Thymus (tissue), 11 donors: ENCODE data around the gene GATB. TPM values are rescaled to one million over a fixed set of nuclear protein-coding genes. Genes with fewer than 3 reads are reported as not detected.

Experiments used
- DNase-seq, 9 donors: peaks; one replicate each; pipeline ENCODE4 v3.0.0-alpha.2; 2013; ENCODE audit warnings: low spot score in 9 of 9, low read depth in 6 of 9, missing footprints in 1 of 9
- H3K27ac ChIP-seq, 2 donors: one replicate each; pipeline ENCODE4 v1.5.1; 2013; ENCODE audit warnings: control low read depth in 1 of 2, low read depth in 1 of 2, low read length in 1 of 2, mild to moderate bottlenecking in 1 of 2, moderate library complexity in 1 of 2
- H3K27me3 ChIP-seq, 2 donors: one replicate each; pipeline ENCODE4 v1.5.1; 2013; ENCODE audit warnings: low read length in 1 of 2; ENCODE audit not compliant: control insufficient read depth in 2 of 2, insufficient read depth in 1 of 2
- H3K36me3 ChIP-seq, 2 donors: one replicate each; pipeline ENCODE4 v1.5.1; 2013; ENCODE audit warnings: low read length in 1 of 2, mild to moderate bottlenecking in 1 of 2, moderate library complexity in 1 of 2; ENCODE audit not compliant: control insufficient read depth in 2 of 2, insufficient read depth in 2 of 2
- H3K4me1 ChIP-seq, 2 donors: one replicate each; pipeline ENCODE4 v1.5.1; 2013; ENCODE audit warnings: low read length in 2 of 2; ENCODE audit not compliant: control insufficient read depth in 2 of 2, insufficient read depth in 2 of 2
- H3K4me3 ChIP-seq, 2 donors: one replicate each; pipeline ENCODE4 v1.5.1; 2013; ENCODE audit warnings: low read length in 2 of 2, control low read depth in 1 of 2, mild to moderate bottlenecking in 1 of 2
- H3K9me3 ChIP-seq, 2 donors: one replicate each; pipeline ENCODE4 v1.5.1; 2013; ENCODE audit warnings: low read length in 1 of 2, mild to moderate bottlenecking in 1 of 2; ENCODE audit not compliant: control insufficient read depth in 2 of 2, insufficient read depth in 1 of 2
- WGBS: extraction: QIAGEN DNeasy Blood & Tissue Kit; methylation state at CpG from one replicate; pipeline ENCODE4 v1.1.7; 2013; 5-methylcytosine and 5-hydroxymethylcytosine counted together
- polyA plus RNA-seq: library from polyadenylated mRNA; stranded (reverse); fragments of 200-250 nt; gene quantifications from one replicate; pipeline ENCODE4 v1.2.3, GENCODE V29; 2013
- total RNA-seq: library from RNA; stranded (reverse); fragments of 120-200 nt; gene quantifications from one replicate; pipeline ENCODE4 v1.2.4, GENCODE V29; 2013
- donor health status: healthy.

Gene GATB
- total and polyA plus RNA-seq, 2 donors, result 14.5 to 17.6 TPM

DNA sequence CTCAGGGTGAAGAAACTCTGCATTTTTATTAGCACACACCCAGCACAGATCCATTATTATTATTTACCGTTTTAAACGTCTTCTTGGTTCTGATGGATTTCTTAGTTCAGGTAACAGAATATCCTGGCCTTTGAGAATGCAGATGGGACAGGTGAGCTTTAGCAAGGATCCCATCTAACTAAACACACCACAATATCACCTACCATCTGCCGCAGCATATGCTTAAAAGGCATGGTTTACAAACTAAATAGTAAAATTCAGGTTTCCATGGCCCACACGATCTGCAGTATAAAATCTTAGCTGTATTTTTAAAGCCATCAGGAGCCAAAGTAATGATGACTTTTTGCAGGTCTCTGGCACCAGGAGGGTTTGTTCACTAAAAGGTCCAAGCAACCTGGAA lies 31.7 kb upstream of the GATB start:
- no peak for DNase-seq
- Histone ChIP-seq H3K4me1 (no peaks in the 10 kb centered on the region), H3K27me3 (no peaks in the 10 kb centered on the region), H3K9me3 (no peaks in the 10 kb centered on the region), H3K27ac (no peak overlapping the region), H3K4me3 (no peak overlapping the region), H3K36me3 (no peaks in the 10 kb centered on the region)
- WGBS, result 96% methylated on average over 4 of the region's 4 CpGs

DNA sequence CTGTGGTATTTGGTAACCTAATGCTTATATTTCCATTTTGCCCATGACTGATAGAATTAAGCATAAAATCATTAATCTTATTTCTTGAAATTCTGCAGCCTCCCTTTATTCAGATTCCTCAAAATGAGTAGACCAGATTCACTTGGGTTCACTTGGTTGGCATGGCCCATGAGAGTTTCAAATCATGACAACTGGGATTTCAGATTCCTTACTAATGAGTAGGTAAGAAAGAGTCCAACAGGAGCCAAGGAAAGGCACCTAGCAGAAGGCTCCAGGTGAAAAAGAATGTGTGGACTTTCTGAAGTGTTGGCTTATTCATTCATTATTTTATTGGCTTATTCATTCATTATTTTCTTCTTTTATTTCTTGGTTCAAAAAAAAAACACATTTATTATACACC lies 27.2 kb upstream of the GATB start:
- Histone ChIP-seq H3K36me3 (no peaks in the 10 kb centered on the region), H3K27ac (no peak overlapping the region), H3K4me1 (peaks cover 4 to 7% of the 10 kb centered on the region in 2 donors), H3K4me3 (no peak overlapping the region), H3K9me3 (no peaks in the 10 kb centered on the region), H3K27me3 (no peaks in the 10 kb centered on the region)
- DNase-seq, result no peak

DNA sequence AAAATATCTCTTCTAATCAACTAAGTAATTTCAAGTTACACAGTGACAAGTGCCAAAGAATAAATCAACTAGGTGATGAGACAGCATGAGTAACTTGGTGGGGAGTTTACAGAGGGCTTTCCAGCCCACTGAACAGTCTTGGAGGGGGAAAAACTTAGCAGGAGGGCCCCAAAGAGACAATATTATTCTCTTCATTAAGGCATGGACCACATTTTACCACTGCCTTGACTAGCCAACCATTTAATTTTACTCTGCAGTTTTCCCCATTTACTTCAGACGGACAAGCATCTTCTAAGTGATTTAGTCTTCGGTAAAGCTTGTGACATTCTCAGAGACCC lies 25.3 kb upstream of the GATB start:
- Histone ChIP-seq H3K27ac (no peak overlapping the region), H3K4me3 (no peak overlapping the region), H3K9me3 (no peaks in the 10 kb centered on the region), H3K27me3 (no peaks in the 10 kb centered on the region), H3K4me1 (peaks cover 14% of the 10 kb centered on the region in 2 donors), H3K36me3 (no peaks in the 10 kb centered on the region)
- DNase-seq, result no peak
- WGBS, result 98% methylated on average over 2 of the region's 2 CpGs

DNA sequence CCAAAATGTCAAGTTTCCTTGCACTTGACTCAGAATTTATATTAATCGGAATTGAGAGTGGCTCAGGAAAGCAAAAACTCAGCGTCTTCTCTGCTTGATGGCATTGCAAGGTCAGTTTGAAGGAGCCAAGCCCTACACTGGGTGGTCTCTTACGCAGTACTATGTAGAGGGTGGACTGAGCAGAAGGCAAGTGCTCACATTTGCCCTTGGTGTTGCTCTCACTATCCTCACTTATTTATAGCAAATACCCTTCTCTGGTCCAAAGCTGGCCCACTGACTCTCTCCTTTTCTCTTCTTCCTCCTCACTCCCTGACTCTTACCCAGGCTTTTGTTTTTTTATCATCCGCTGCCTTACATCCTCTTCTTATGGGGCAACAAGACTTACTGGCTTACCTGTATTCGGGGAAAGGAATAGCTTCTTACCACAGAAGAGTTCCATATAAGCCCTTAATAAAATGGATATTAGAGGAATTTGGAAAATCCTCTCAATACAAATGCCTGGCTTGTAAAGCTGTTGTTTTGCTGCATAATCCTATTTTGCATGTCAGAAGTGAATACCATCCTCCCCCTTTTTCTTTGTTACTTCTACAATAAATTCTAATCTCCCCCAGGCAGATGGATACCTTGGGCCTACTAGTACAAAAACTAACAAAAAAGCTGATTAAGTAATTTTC lies 24.8 kb upstream of the GATB start:
- no peak for DNase-seq
- no peaks in the 10 kb centered on the region for H3K27me3 ChIP-seq
- H3K36me3 ChIP-seq, result no peaks in the 10 kb centered on the region
- WGBS, result 89% methylated on average over 5 of the region's 5 CpGs
- no peaks in the 10 kb centered on the region for H3K9me3 ChIP-seq
- no peak overlapping the region for H3K27ac ChIP-seq
- H3K4me1 ChIP-seq, result peaks cover 14% of the 10 kb centered on the region in 2 donors
- no peak overlapping the region for H3K4me3 ChIP-seq

DNA sequence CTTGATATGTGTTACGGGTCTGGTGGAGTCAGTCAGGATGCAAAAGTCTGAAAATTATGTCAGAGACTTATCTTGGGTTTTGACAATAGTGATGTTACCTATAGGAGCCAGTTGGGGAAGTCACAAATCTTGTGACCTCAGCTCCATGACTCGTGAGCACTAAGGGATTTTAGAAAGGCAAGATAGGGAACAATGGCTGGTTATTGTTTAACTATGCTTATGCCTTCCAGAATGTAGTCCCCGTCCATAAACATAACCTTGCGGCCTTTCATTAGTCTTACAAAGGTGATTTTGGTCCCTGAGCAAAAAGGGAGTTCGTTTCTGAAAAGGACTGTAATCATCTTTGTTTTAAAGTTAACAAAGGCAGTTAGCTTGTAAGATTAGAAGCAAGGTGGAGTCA lies 23.9 kb upstream of the GATB start:
- Histone ChIP-seq H3K27ac (no peak overlapping the region), H3K27me3 (no peaks in the 10 kb centered on the region), H3K4me1 (peaks cover 14% of the 10 kb centered on the region in 2 donors), H3K36me3 (no peaks in the 10 kb centered on the region), H3K9me3 (no peaks in the 10 kb centered on the region), H3K4me3 (no peak overlapping the region)
- no peak for DNase-seq
- 91% methylated on average over 5 of the region's 5 CpGs for WGBS

GRCh38 chr4:151783867-151784266 lies 23.1 kb upstream of the GATB start:
- no peak overlapping the region for H3K27ac ChIP-seq
- H3K4me1 ChIP-seq, result peaks cover 14% of the 10 kb centered on the region in 2 donors
- no peak for DNase-seq
- no peaks in the 10 kb centered on the region for H3K36me3 ChIP-seq
- H3K4me3 ChIP-seq, result no peak overlapping the region
- no peaks in the 10 kb centered on the region for H3K27me3 ChIP-seq
- H3K9me3 ChIP-seq, result no peaks in the 10 kb centered on the region

DNA sequence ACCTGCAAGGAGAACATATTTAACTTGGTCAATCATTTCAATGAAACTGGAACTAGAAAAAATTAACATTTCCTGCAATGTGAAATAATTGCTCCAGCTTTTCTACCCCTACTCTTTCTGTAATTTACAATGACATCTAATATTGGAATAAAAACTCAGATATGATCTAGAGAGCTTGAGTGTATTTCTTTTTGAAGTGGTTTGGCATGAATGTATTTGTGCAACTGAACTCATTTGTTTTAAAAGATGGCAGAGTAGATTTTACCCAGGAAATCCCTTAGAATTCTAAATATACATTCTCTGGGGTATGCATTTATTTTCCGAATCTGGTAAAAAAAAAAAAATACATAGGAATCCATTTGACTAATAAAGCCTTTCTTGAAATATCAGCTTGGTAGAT lies 21.5 kb upstream of the GATB start:
- Histone ChIP-seq H3K27ac (no peak overlapping the region), H3K9me3 (no peaks in the 10 kb centered on the region), H3K4me3 (no peak overlapping the region), H3K4me1 (peaks cover 14% of the 10 kb centered on the region in 2 donors), H3K36me3 (no peaks in the 10 kb centered on the region), H3K27me3 (no peaks in the 10 kb centered on the region)
- DNase-seq, result peak in 1 of 9 donors; percentile 44
- WGBS, result 18% methylated on average over 1 of the region's 1 CpG

- Histone ChIP-seq H3K36me3 (no peaks in the 10 kb centered on the region), H3K27ac (no peak overlapping the region), H3K27me3 (no peaks in the 10 kb centered on the region), H3K9me3 (no peaks in the 10 kb centered on the region), H3K4me3 (no peak overlapping the region), H3K4me1 (peaks cover 14% of the 10 kb centered on the region in 2 donors)
- 95% methylated on average over 5 of the region's 5 CpGs for WGBS
- no peak for DNase-seq
Observed at GRCh38 chr4:151781026-151781425, 20.2 kb upstream of the GATB start.

- Histone ChIP-seq H3K27ac (no peak overlapping the region), H3K9me3 (no peaks in the 10 kb centered on the region), H3K27me3 (no peaks in the 10 kb centered on the region), H3K36me3 (no peaks in the 10 kb centered on the region), H3K4me1 (peaks cover 3 to 5% of the 10 kb centered on the region in 2 donors), H3K4me3 (no peak overlapping the region)
- DNase-seq, result no peak
- 88% methylated on average over 1 of the region's 1 CpG for WGBS
Observed at GRCh38 chr4:151777471-151777870, 16.7 kb upstream of the GATB start.

DNA sequence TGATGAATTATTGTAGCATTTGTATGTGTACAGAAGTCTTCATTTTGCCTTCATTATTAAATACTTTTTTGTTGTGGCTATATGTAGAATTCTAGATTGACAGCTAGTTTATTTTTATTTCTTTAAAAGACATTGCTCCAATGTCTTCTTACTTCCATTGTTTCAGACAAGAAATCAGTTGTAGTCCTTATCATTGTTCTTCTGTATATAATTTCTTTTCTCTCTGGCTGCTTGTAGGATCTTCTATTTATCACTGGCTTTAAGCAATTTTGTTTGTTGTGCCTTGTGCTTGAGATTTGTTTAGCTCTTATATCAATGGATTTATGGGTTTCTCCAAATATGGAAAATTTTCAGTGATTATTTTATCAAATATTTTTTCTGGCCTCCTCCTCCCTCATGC lies 13.5 kb upstream of the GATB start:
- DNase-seq, result no peak
- Histone ChIP-seq H3K9me3 (no peaks in the 10 kb centered on the region), H3K27ac (no peak overlapping the region), H3K4me3 (no peak overlapping the region), H3K36me3 (no peaks in the 10 kb centered on the region), H3K4me1 (no peaks in the 10 kb centered on the region), H3K27me3 (peaks cover 0 to 3% of the 10 kb centered on the region in 2 donors)
